OCI-LY3 (cell line): Measurements from ENCODE around the gene IRF3.

Experiments used
- H2AFZ ChIP-seq: fragments of 200-600, 300-600 bp; shearing (Covaris generic); 2 replicates; pipeline ENCODE4 v1.6.0; 2014; ENCODE audit warnings: antibody characterized with exemption, low read depth, low read length
- H3K27ac ChIP-seq: fragments of 200-600, 300-600 bp; sonication (generic); 2 replicates; pipeline ENCODE4 v1.5.1; 2014; ENCODE audit warnings: mild to moderate bottlenecking, low read length, moderate library complexity, mixed read lengths
- H3K27me3 ChIP-seq: fragments of 200-600, 300-600 bp; sonication (generic); 2 replicates; pipeline ENCODE4 v1.6.1; 2014; ENCODE audit warnings: low read depth, low read length, mixed read lengths
- H3K36me3 ChIP-seq: fragments of 200-600, 300-600 bp; sonication (generic); replicated peaks from 2 replicates; pipeline ENCODE3; 2014; ENCODE audit warnings: low read depth, low read length, mixed read lengths
- H3K4me1 ChIP-seq: fragments of 300-600, 200-600 bp; sonication (generic); 2 replicates; pipeline ENCODE4 v1.6.1; 2014; ENCODE audit warnings: low read length, mixed read lengths
- H3K4me2 ChIP-seq: fragments of 200-600, 300-600 bp; sonication (generic); 2 replicates; pipeline ENCODE4 v1.6.1; 2014; ENCODE audit warnings: low read length, mixed read lengths
- H3K4me3 ChIP-seq: fragments of 300-600, 200-600 bp; sonication (generic); 2 replicates; pipeline ENCODE4 v1.5.1; 2014; ENCODE audit warnings: antibody characterized with exemption, mild to moderate bottlenecking, low read length, moderate library complexity
- H3K79me2 ChIP-seq: fragments of 300-600, 200-600 bp; shearing (Covaris generic); 2 replicates; pipeline ENCODE4 v1.6.1; 2014; ENCODE audit warnings: mild to moderate bottlenecking, low read length, mixed read lengths
- H3K9ac ChIP-seq: fragments of 300-600, 200-600 bp; shearing (Covaris generic); 2 replicates; pipeline ENCODE4 v1.6.0; 2014; ENCODE audit warnings: mild to moderate bottlenecking, low read length, moderate library complexity
- H3K9me3 ChIP-seq: fragments of 200-600, 300-600 bp; shearing (Covaris generic); 2 replicates; pipeline ENCODE4 v1.6.1; 2014; ENCODE audit warnings: low read length, mixed read lengths; ENCODE audit not compliant: insufficient read depth
- H4K20me1 ChIP-seq: fragments of 200-600, 300-600 bp; sonication (generic); 2 replicates; pipeline ENCODE4 v1.6.1; 2016; ENCODE audit warnings: low read length, mixed read lengths; ENCODE audit not compliant: insufficient read depth
- CTCF ChIP-seq: fragments of 200-600, 300-600 bp; sonication (generic); IDR thresholded peaks from 2 replicates; pipeline ENCODE4 v1.5.1; 2014; ENCODE audit warnings: antibody characterized with exemption, low read length, low read depth
- EZH2phosphoT487 ChIP-seq: fragments of 200-600 bp; shearing (Covaris generic); IDR thresholded peaks from 2 replicates; pipeline ENCODE4 v1.6.1; 2018; ENCODE audit warnings: antibody characterized with exemption, mixed run types, low read depth

Gene IRF3

GRCh38 chr19:49680421-49681351 is 15.0 kb upstream of the IRF3 start:
- peak overlapping the region; percentile 93 for H3K27ac ChIP-seq
- H3K4me1 ChIP-seq = peaks cover 40% of the 10 kb centered on the region
- no peaks in the 10 kb centered on the region for H3K27me3 ChIP-seq
- peak overlapping the region; percentile 97 for H3K9ac ChIP-seq
- peaks cover 83% of the 10 kb centered on the region for H3K79me2 ChIP-seq
- peaks cover 49% of the 10 kb centered on the region for H3K36me3 ChIP-seq
- no peaks in the 10 kb centered on the region for H3K9me3 ChIP-seq
- peaks cover 65% of the 10 kb centered on the region for H4K20me1 ChIP-seq
- TF ChIP-seq CTCF (peak; percentile 97), EZH2phosphoT487 (no peak)
- peak overlapping the region; percentile 98 for H3K4me2 ChIP-seq
- H3K4me3 ChIP-seq = peak overlapping the region; percentile 88
- no peak overlapping the region for H2AFZ ChIP-seq

- Histone ChIP-seq H3K4me3 (peak overlapping the region; percentile 88), H2AFZ (no peak overlapping the region), H3K27ac (peak overlapping the region; percentile 93), H3K27me3 (no peaks in the 10 kb centered on the region), H3K79me2 (peaks cover 76% of the 10 kb centered on the region), H3K4me2 (peak overlapping the region; percentile 98), H3K9ac (peak overlapping the region; percentile 97), H3K4me1 (peaks cover 42% of the 10 kb centered on the region), H3K9me3 (no peaks in the 10 kb centered on the region), H4K20me1 (peaks cover 57% of the 10 kb centered on the region), H3K36me3 (peaks cover 41% of the 10 kb centered on the region)
- TF ChIP-seq CTCF = no peak
- no peak for TF ChIP-seq EZH2phosphoT487
Observed at GRCh38 chr19:49679771-49680413, 14.2 kb upstream of the IRF3 start.

- Histone ChIP-seq H4K20me1 (peaks cover 51% of the 10 kb centered on the region), H2AFZ (no peak overlapping the region), H3K4me1 (peaks cover 47% of the 10 kb centered on the region), H3K36me3 (peaks cover 35% of the 10 kb centered on the region), H3K4me3 (peak overlapping the region; percentile 88), H3K9ac (peak overlapping the region; percentile 97), H3K79me2 (peaks cover 70% of the 10 kb centered on the region), H3K27me3 (no peaks in the 10 kb centered on the region), H3K9me3 (no peaks in the 10 kb centered on the region), H3K4me2 (peak overlapping the region; percentile 98), H3K27ac (peak overlapping the region; percentile 93)
- TF ChIP-seq CTCF = no peak
- TF ChIP-seq EZH2phosphoT487 = no peak
Observed at GRCh38 chr19:49678985-49679770, 13.5 kb upstream of the IRF3 start.
